ENCODE results near the gene DDX47.
"Not testable (repeated sequence)": the region's sequence is repeated elsewhere in the genome, so short reads cannot be mapped to it uniquely, and the experiment has no call there.

Gene DDX47

GRCh38 chr12:12820376-12820775, 7.2 kb downstream of the DDX47 start:
- not testable (repeated sequence) for DNase-seq (ENCODE audit: low read depth, low spot score)

GRCh38 chr12:12821975-12822374, 8.8 kb downstream of the DDX47 start:
- DNase-seq (ENCODE audit: low read depth, low spot score), result no peak

- no peak for DNase-seq (ENCODE audit: low read depth, low spot score)
These were observed 9.7 kb downstream of the DDX47 start for GRCh38 chr12:12822886-12823285.

GRCh38 chr12:12823300-12823699, 10.2 kb downstream of the DDX47 start:
- no peak for DNase-seq (ENCODE audit: low read depth, low spot score)

GRCh38 chr12:12823811-12824210, 10.7 kb downstream of the DDX47 start:
- DNase-seq (ENCODE audit: low read depth, low spot score), result no peak

GRCh38 chr12:12835378-12836146, 22.4 kb downstream of the DDX47 start:
- no peak for DNase-seq (ENCODE audit: low read depth, low spot score)

- no peak for DNase-seq (ENCODE audit: low read depth, low spot score)
These were observed 23.4 kb downstream of the DDX47 start for GRCh38 chr12:12836571-12836970.

- DNase-seq (ENCODE audit: low read depth, low spot score), result no peak
These were observed 24.1 kb downstream of the DDX47 start for GRCh38 chr12:12837025-12837812.

GRCh38 chr12:12837813-12838153, 24.6 kb downstream of the DDX47 start:
- no peak for DNase-seq (ENCODE audit: low read depth, low spot score)

GRCh38 chr12:12839003-12839395, 25.9 kb downstream of the DDX47 start:
- no peak for DNase-seq (ENCODE audit: low read depth, low spot score)

GRCh38 chr12:12839439-12839838, 26.3 kb downstream of the DDX47 start:
- not testable (repeated sequence) for DNase-seq (ENCODE audit: low read depth, low spot score)

- no peak for DNase-seq (ENCODE audit: low read depth, low spot score)
These were observed 26.9 kb downstream of the DDX47 start for GRCh38 chr12:12839873-12840579.

GRCh38 chr12:12840580-12840899, 27.4 kb downstream of the DDX47 start:
- no peak for DNase-seq (ENCODE audit: low read depth, low spot score)

GRCh38 chr12:12841428-12841827, 28.3 kb downstream of the DDX47 start:
- not testable (repeated sequence) for DNase-seq (ENCODE audit: low read depth, low spot score)

- DNase-seq (ENCODE audit: low read depth, low spot score), result no peak
These were observed 32.7 kb downstream of the DDX47 start for GRCh38 chr12:12845794-12846243.

GRCh38 chr12:12846780-12847179, 33.6 kb downstream of the DDX47 start:
- not testable (repeated sequence) for DNase-seq (ENCODE audit: low read depth, low spot score)

GRCh38 chr12:12853435-12853834, 40.3 kb downstream of the DDX47 start:
- no peak for DNase-seq (ENCODE audit: low read depth, low spot score)

GRCh38 chr12:12859690-12860089, 46.5 kb downstream of the DDX47 start:
- DNase-seq (ENCODE audit: low read depth, low spot score), result no peak

- DNase-seq (ENCODE audit: low read depth, low spot score), result no peak
These were observed 51.1 kb downstream of the DDX47 start for GRCh38 chr12:12864243-12864642.

- DNase-seq (ENCODE audit: low read depth, low spot score), result no peak
These were observed 55.5 kb downstream of the DDX47 start for GRCh38 chr12:12868477-12869235.

- peak; percentile 49 for DNase-seq (ENCODE audit: low read depth, low spot score)
These were observed 57.3 kb downstream of the DDX47 start for GRCh38 chr12:12870465-12870864.

Measured in brain pericyte (primary cell).